HG03432 (cell line): ENCODE data around the gene EIF2AK2.
"Not testable (repeated sequence)": the region's sequence is repeated elsewhere in the genome, so short reads cannot be mapped to it uniquely, and the experiment has no call there.

Experiments
- ATAC-seq: cut with Tn5 transposase; IDR thresholded peaks from one replicate; pipeline ENCODE4 v1.9.1; 2021; ENCODE audit warnings: mild to moderate bottlenecking, moderate library complexity; ENCODE audit not compliant: unreplicated experiment

EIF2AK2 gene

DNA sequence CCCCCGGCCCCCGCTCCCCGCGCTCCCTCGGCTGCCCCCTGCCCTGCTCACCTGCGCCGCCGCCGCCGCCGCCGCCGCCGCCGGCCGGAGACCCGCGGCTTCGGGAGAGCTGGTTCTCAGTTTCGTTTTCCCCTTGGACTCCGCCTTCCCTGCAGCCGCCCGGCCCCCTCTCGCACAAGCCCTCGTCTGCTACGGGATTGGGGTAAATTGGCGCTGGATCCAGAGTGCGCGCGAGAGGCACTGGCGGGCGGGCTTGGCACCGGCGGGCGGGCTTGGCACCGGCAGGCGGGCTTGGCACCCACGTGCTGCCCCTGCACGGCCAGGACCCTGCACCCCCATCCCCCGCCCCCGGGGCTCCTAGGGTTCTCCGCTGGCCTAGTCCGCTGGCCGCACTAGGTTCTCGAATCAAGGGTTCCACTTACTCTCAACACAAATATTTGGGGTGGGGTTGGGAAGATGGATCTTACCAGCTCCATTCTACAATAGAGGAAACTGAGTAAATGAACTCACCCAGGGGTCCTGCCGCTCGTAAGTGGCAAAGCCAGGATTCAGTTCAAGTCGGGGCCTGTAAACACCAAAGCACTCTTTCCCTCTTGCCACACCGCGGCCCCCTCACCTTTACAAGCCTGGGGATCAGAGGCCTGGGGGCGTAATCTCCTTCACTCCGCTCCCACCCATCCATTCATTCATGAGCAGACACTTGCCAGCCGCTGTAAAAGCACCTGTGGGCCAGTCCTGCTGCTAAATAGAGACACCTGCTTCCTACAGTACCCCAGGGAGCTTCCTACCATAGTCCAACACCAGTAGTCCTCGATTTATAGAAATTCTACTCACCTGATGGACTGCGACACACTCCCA lies at the start of gene EIF2AK2:
TSS of gene EIF2AK2 (minus strand) at position 124 of the 858 bp plus-strand sequence. CDS start 9,174 bp downstream, outside the sequence.
- ATAC-seq, result peak; percentile 91

DNA sequence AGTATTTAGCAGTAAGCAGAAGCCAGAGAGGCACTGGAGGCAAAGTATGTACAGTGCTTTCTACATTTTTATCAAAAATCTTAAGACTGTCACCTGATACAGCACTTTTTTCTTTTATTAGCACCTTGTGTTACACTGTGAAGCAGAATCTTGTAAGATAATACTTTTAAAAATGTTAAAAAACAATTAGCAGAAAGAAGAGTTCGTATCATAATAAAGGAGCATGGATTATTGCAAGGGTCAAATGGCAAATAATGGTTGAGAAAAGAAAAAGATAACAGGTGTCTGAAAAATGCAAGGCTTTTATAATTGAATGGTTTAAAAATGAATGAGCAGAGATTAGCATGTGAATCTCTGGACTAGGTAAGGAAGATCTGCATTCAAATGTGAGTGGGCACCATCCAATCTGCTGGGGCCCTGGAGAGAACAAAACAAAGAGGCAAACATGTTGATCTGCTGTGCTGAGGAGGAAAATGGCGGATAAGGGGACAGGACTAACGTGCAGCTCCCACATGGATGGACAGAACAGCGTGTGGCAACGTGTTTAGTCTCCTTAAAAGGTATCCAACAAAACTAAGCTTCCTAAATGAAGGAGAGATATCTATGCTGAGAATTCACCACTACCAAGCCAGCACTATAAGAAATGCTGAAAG lies 49.0 kb upstream of the EIF2AK2 start:
- ATAC-seq, result no peak

DNA sequence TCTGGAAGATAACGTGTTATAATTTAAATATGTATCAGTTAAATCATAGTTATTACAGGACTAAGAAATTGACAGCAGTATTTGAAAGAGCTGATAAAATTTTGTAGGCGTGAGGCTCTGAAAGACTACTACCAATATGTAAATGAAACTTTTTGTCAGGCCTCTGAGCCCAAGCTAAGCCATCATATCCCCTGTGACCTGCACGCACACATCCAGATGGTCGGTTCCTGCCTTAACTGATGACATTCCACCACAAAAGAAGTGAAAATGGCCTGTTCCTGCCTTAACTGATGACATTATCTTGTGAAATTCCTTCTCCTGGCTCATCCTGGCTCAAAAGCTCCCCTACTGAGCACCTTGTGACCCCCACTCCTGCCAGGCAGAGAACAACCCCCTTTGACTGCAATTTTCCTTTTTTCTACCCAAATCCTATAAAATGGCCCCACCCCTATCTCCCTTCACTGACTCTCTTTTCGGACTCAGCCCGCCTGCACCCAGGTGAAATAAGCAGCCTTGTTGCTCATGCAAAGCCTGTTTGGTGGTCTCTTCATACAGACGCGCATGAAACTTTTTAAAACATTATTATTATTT lies 48.4 kb upstream of the EIF2AK2 start:
- ATAC-seq, result not testable (repeated sequence)

GRCh38 chr2:37203708-37204107 lies 46.9 kb upstream of the EIF2AK2 start:
- no peak for ATAC-seq

DNA sequence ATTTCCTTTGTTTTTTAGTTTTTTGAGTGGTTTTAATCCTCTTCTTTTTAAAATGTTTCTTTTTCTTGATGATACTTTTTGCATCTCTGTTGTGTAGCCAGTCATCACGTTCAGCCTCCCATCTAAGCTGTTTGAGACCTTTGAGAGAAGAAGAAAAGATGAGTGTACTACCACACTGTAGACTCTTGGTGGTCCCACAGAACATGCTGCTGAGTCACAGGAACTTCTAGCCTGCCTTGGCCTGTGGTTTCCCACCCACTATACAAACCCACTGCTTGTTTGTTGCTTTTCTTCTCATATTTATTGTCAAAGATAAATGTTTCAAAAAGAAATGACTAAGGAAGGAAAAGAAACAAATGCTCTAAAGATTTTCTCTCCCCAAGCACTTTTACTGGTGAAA lies 45.0 kb upstream of the EIF2AK2 start:
- ATAC-seq, result no peak

DNA sequence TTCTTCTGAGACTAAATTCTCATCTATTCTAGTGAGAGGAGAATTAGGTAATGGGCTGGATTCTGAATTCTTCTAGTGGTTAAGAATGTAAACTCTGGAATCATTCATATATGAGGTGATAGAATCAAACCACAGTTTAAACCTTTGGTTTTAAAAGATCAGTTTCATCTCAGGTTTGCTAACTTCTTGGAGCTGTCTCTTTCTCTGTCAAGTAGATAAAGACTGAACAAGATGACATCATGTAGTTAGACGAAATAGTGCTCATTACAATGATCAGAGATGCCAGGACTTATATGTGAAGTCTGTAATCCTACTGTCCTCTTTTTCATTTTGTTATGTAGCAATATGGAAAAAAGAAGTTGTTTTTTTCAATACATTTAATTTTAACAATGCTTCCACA lies 44.4 kb upstream of the EIF2AK2 start:
- no peak for ATAC-seq

DNA sequence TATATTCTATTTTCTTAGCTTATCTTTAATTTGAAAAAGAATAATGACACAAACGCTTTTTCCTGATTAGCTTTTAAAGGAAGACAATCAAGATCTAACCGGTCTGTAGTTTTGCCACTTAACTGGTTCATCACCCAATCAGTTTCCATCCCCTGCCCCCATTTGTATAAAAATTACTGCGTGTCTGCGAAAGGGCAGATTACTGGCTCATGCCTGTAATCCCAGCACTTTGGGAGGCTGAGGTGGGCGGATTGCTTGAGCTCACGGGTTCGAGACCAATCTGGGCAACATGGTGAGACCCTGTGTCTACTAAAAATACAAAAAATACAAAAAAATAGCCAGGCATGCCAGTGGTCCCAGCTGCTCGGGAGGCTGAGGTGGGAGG lies 41.9 kb upstream of the EIF2AK2 start:
- no peak for ATAC-seq

DNA sequence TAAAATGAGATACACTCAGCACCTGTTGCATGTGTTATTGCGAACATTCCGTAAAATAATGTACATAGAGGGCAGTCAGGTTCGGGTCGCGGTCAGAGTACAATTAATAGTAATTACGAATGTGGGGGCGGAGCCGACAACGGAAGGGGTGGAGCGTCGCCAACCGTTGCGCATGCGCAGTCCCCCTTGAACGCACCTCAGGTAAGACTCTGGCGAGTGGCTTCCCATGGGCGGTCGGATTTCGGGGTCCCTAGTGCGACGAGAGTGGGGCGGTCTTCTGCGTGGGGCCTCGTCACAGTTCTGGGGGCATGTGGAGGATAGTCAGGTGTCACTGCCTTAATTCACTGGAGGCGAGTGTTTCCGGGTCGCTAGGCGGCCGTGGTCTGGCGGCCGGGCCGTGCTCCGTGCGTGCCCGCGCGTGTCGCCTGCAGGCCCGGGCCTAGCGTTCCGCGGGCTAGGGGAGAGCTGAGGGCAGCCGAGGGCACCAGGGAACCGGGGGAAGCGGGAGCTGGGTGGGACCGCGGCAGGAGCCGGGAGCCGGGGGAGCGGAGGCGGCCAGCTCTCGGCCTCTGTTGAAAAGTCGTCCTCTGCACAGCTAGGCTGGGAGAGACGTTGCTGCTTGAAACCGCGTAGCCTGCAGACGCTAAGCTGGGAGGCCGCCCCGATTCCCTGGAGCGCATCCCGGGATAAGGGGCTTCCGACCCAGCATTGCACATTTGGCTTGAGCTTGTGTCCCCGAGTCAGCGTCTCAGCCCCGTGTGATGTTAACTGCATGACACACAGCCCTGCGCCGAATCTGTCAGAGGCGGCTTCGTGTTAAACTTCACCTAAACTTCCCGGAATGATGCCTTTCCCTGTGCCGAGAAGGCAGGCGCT lies 39.8 kb upstream of the EIF2AK2 start, which contains the start of gene CEBPZOS:
TSS of gene CEBPZOS (plus strand) at position 177 of the 876 bp plus-strand sequence. CDS start 3,209 bp downstream, outside the sequence.
- peak; percentile 81 for ATAC-seq

GRCh38 chr2:37195862-37196319 lies 39.1 kb upstream of the EIF2AK2 start:
- not testable (repeated sequence) for ATAC-seq

DNA sequence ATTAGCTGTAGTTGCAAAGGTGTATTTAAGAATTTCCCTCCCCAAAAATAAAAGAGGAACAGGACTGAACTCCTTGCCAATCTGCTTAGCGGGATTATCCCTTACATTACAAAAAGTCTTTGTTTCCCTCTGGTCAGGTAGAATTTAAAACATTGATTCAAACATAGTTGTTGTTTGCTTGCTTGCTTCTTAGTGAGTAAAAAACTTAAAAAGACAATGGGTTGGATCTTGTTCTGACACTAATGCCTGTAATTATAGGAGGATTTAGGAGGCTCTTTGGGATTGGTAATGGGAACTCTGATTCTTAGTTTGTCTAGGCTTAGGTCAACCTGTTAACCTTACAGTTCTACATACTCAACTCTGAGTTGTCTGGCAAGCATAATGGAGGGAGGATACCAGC lies 35.8 kb upstream of the EIF2AK2 start:
- ATAC-seq, result no peak

DNA sequence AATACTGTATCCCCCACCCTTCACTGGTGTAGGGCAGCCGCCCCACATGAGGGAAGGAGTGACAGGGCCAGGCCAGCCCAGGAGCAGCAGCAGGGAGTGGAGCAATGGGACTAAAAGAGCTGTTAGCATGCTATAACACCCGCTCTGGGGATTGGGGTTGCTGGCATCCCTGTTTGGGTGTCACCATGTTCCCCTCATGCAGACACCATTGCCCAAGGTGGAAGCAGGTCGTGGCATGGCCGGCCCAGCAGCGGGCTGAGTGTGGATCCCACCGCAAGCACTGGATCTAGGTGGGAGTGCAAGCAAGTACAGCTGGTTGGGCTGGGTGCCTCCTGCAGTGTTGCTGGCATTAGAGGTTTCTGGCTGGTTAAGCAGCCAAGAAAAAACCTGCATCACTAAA lies 35.0 kb upstream of the EIF2AK2 start:
- ATAC-seq, result no peak

GRCh38 chr2:37191253-37191652 lies 34.5 kb upstream of the EIF2AK2 start:
- ATAC-seq, result no peak

DNA sequence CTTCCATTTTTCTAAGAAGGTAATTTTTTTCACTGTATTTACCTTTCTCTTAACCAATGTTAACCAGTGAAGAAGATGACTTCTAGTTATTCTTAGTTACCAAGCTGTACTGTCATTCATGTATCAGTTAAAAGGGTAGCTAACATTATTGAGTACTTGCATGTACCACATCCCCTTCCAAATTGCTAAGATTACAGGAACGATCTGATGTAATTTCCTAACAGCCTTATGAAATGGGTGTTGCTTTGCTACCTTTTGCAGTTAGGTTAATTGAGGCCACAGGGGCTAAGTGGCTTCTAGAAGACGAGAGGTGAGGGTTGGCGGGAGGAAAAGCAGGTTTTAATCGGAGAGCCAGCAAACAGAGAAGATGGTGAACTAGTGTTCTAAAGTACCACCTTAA lies 33.5 kb upstream of the EIF2AK2 start:
- ATAC-seq, result no peak

GRCh38 chr2:37189452-37190153 lies 32.8 kb upstream of the EIF2AK2 start:
- no peak for ATAC-seq

GRCh38 chr2:37188570-37188969 lies 31.8 kb upstream of the EIF2AK2 start, which contains the start of gene SULT6B1:
Gene SULT6B1 (minus strand): TSS chr2:37188670. CDS start chr2:37188640, 30 bp downstream.
- ATAC-seq, result no peak

- no peak for ATAC-seq
Observed at GRCh38 chr2:37181726-37182684, 25.2 kb upstream of the EIF2AK2 start.

GRCh38 chr2:37180640-37181039 lies 23.9 kb upstream of the EIF2AK2 start:
- ATAC-seq, result no peak

DNA sequence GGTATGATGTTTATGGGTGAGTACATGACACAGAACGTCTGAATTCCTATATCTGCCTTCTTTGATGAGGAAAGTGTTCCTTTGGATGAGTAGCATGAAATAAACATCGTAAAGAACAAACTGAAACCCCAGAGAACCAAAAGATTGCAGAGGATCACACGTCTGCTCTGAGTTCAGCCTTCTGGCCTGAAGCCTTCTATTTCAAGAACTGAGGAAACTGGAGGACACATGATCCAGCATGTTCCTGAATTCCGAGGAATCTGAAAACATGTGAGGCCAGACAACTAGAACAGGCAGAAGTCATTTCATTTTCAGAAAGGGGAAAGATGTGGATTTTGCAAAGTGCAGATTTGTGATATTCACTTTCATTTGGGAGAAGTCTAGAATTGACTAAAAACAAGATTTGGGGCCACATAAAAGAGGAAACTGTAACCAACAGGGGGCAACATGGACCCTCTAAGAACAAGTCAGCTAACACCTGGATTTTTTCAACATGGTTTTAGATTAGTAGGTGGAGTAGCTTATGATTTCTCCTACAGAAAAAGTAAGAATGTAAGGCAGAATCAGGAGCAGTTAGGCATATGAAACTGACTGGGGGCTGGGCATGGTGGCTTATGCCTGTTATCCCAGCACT lies 23.3 kb upstream of the EIF2AK2 start:
- no peak for ATAC-seq
